WTC11 (cell line): ENCODE data around the gene GAK.

Experiments
- CBFB ChIP-seq: sonication (generic); formaldehyde crosslinking; IDR thresholded peaks from 2 replicates; pipeline ENCODE4 v1.8.1; 2022; ENCODE audit warnings: mild to moderate bottlenecking, low read depth, missing genetic modification reagents
- MYBL2 ChIP-seq: sonication (generic); formaldehyde crosslinking; IDR thresholded peaks from 2 replicates; pipeline ENCODE4 v1.8.1; 2023; ENCODE audit warnings: mild to moderate bottlenecking, moderate library complexity, missing genetic modification reagents
- TF ChIP-seq, protein P1 (sequence below): sonication (generic); formaldehyde crosslinking; IDR thresholded peaks from 2 replicates; pipeline ENCODE4 v1.8.1; 2022; ENCODE audit warnings: mild to moderate bottlenecking, missing genetic modification reagents, moderate library complexity, borderline replicate concordance
- TF ChIP-seq, protein P2 (sequence below): fragments of 200-600 bp; IDR thresholded peaks from 2 replicates; pipeline ENCODE4 v1.8.0; 2022; ENCODE audit warnings: antibody characterized with exemption
- TF ChIP-seq, protein P3 (sequence below): sonication (generic); formaldehyde crosslinking; IDR thresholded peaks from 2 replicates; pipeline ENCODE4 v1.8.1; 2023; ENCODE audit warnings: mild to moderate bottlenecking, missing genetic modification reagents, moderate library complexity
- TF ChIP-seq, protein P4 (sequence below): sonication (generic); formaldehyde crosslinking; IDR thresholded peaks from 2 replicates; pipeline ENCODE4 v1.8.1; 2023; ENCODE audit warnings: mild to moderate bottlenecking, moderate library complexity, missing genetic modification reagents

DNA sequence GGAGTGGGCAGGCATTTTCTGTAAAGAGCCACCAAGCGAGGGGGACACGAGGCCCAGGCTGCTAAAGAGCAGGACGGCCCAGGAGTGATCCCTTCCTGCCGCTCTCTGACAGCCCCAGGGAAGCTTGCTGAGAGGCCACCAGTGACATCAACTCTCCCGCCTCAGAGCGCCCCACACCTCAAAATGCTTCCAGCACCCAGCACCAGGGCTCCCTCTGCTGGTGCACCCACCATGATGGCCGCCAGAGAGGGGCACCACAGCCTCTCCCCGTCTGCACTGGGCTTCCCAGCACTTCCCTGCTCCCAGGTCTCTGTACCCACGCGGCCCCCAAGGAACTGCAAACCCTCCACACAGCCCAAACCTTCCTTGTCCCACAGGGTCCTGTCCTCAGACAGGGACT, 40.4 kb downstream of the GAK start:
- TF ChIP-seq CBFB (CRISPR knock-in tag) (no peak), MYBL2 (CRISPR knock-in tag) (no peak)
- TF ChIP-seq, protein P1, sequence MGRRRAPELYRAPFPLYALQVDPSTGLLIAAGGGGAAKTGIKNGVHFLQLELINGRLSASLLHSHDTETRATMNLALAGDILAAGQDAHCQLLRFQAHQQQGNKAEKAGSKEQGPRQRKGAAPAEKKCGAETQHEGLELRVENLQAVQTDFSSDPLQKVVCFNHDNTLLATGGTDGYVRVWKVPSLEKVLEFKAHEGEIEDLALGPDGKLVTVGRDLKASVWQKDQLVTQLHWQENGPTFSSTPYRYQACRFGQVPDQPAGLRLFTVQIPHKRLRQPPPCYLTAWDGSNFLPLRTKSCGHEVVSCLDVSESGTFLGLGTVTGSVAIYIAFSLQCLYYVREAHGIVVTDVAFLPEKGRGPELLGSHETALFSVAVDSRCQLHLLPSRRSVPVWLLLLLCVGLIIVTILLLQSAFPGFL (CRISPR knock-in tag), result no peak
- TF ChIP-seq, protein P2, sequence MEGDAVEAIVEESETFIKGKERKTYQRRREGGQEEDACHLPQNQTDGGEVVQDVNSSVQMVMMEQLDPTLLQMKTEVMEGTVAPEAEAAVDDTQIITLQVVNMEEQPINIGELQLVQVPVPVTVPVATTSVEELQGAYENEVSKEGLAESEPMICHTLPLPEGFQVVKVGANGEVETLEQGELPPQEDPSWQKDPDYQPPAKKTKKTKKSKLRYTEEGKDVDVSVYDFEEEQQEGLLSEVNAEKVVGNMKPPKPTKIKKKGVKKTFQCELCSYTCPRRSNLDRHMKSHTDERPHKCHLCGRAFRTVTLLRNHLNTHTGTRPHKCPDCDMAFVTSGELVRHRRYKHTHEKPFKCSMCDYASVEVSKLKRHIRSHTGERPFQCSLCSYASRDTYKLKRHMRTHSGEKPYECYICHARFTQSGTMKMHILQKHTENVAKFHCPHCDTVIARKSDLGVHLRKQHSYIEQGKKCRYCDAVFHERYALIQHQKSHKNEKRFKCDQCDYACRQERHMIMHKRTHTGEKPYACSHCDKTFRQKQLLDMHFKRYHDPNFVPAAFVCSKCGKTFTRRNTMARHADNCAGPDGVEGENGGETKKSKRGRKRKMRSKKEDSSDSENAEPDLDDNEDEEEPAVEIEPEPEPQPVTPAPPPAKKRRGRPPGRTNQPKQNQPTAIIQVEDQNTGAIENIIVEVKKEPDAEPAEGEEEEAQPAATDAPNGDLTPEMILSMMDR, result no peak; the same call in 1 of the 2 replicates
- TF ChIP-seq, protein P3, sequence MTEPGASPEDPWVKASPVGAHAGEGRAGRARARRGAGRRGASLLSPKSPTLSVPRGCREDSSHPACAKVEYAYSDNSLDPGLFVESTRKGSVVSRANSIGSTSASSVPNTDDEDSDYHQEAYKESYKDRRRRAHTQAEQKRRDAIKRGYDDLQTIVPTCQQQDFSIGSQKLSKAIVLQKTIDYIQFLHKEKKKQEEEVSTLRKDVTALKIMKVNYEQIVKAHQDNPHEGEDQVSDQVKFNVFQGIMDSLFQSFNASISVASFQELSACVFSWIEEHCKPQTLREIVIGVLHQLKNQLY (CRISPR knock-in tag), result no peak
- TF ChIP-seq, protein P4, sequence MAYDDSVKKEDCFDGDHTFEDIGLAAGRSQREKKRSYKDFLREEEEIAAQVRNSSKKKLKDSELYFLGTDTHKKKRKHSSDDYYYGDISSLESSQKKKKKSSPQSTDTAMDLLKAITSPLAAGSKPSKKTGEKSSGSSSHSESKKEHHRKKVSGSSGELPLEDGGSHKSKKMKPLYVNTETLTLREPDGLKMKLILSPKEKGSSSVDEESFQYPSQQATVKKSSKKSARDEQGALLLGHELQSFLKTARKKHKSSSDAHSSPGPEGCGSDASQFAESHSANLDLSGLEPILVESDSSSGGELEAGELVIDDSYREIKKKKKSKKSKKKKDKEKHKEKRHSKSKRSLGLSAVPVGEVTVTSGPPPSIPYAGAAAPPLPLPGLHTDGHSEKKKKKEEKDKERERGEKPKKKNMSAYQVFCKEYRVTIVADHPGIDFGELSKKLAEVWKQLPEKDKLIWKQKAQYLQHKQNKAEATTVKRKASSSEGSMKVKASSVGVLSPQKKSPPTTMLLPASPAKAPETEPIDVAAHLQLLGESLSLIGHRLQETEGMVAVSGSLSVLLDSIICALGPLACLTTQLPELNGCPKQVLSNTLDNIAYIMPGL, result no peak
